GM12872 (cell line): Measurements from ENCODE around the gene FAT4.

Experiments used
- CTCF ChIP-seq: IDR thresholded peaks from 3 replicates; pipeline ENCODE4 v1.5.1; 2011; ENCODE audit warnings: low read depth, mild to moderate bottlenecking, low read length, moderate library complexity; ENCODE audit not compliant: insufficient read depth

The FAT4 gene

DNA sequence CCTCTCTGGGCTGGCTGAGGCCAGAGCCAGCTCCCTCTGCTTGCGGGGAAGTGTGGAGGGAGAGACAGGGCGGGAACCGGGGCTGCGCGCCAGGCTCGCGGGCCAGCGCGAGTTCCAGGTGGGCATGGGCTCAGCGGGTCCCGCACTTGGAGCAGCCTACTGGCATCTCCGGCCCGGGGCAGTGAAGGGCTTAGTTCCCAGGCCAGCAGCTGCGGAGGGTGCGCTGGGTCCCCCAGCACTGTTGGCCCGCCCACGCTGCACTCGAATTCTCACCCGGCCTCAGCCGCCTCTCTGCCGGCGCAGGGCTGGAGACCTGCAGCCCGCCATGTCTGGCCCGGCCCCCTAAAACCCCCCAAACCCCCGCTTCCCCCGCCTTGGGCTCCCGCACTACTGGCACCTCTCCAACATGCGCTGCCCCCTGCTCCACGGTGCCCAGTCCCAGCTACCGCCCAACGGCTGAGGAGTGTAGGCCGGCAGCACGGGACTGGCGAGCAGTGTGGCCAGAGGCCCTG, 33.8 kb upstream of the FAT4 start:
- TF ChIP-seq CTCF, result no peak

GRCh38 chr4:125283707-125284279, 31.0 kb upstream of the FAT4 start:
- peak; percentile 29; the same call in 1 of the 3 replicates for TF ChIP-seq CTCF

- TF ChIP-seq CTCF, result no peak
Measured at GRCh38 chr4:125297116-125297515, 17.6 kb upstream of the FAT4 start.

DNA sequence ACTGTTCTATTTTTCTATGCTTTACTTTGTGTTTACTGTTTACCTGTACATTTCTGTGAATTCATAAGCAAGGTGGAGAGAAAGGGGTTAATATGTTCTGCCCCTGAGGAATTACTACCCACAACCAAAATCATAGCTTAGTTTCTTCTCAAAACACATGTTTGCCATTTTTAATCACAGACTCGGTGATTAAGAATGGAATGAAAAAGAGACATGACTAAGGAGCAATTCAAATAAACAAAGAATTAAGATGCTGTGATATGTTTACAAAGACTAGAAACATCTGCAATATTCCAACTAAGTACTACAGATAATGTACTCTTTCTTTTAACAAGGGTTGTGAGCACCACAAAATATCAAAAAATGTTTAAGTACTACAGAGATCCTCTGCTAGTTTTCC, 11.7 kb upstream of the FAT4 start:
- no peak for TF ChIP-seq CTCF

DNA sequence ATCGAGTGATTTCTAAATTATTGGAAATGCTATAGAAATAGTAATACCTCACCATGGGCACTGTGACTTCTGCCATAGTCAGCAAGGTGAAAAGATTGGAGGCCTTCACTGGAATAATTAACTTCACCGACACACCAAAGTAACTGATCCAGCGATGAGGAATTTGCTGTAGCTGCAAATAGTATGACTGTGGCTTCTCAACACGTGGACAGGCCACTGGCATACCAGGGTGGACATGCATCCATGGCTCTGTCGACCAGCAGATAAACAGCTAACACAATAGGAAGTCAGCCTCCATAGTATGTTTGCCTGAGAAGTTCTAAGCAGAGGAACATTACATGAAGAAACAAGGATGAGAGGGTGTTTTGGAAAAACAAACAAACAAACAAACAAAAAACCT, 10.9 kb upstream of the FAT4 start:
- no peak for TF ChIP-seq CTCF

DNA sequence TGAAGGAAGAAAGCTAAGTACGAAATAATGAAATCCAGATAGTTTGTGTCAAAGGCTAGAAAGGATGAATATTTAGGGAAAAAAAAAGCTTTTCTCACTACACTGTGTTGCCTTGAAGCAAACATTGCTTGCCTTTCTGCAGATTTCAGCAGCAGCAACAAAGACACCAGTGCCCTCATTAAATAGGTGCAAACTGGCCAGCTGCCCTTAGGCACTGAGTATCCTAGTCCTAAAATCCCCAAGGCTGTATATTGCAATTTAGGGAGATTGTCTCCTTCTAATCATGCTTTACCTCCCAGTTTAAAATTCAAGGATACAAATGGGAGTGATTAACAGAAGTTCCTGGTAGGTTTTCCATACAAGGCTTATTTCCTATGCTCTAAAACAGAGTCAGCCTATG, 8.6 kb upstream of the FAT4 start:
- no peak for TF ChIP-seq CTCF

DNA sequence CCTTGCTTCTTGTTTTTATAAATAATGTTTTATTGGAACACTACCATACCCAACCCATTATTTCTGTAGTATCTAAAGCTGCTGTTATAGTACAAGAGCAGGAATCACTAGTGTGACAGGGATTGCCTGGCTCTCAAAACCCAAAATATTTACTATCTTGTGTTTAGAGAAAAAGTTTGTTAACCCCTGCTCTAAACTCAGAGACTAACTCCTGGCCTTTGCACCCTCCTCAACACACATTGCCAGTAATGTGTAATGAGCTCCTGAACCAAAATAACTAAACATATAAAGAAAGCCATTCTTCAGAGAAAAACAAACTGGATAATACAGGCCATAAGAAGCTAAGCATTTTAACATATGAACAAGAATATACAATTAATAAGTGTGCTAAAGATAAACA, 8.2 kb upstream of the FAT4 start:
- TF ChIP-seq CTCF, result no peak
